ENCODE data around the gene SPATA46. TPM values are rescaled to one million over a fixed set of nuclear protein-coding genes. Genes with fewer than 3 reads are reported as not detected.
"Not testable (repeated sequence)": the region's sequence is repeated elsewhere in the genome, so short reads cannot be mapped to it uniquely, and the experiment has no call there.

SPATA46 gene, protein sequence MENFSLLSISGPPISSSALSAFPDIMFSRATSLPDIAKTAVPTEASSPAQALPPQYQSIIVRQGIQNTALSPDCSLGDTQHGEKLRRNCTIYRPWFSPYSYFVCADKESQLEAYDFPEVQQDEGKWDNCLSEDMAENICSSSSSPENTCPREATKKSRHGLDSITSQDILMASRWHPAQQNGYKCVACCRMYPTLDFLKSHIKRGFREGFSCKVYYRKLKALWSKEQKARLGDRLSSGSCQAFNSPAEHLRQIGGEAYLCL
- not detected for polyA plus RNA-seq (ENCODE audit: insufficient read length)

GRCh38 chr1:162376691-162377090, at the start of gene SPATA46:
Gene SPATA46, minus strand, starts transcription at chr1:162376854. Its CDS starts 64 bp downstream, at chr1:162376790.
- no peak for DNase-seq

DNA sequence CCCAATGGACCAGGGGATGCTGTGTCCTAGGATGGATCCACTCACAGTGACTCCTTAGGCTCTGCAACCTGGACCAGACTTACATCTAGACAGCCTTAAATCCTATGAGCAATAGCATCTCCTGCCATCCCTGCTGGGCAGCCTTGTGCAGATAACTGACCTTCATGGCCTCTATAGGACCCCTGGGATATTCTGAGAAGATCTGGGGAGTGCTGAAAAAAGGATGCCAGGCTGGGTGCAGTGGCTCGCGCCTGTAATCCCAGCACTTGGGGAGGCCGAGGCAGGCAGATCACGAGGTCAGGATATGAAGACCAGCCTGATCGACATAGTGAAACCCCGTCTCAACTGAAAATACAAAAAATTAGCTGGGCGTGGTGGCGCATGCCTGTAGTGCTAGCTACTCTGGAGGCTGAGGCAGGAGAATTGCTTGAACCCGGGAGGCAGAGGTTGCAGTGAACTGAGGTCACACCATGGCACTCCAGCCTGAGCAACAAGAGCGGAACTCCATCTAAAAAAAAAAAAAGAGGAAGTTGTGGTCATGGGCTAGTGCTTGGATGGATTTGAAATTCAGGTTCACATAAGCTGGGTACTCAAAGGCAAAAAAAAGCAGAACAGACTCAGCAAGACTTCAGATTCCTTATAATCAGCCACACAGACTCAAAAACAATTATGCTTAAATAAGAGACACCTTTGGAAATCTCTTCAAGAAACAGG, 46.2 kb upstream of the SPATA46 start:
- no peak for DNase-seq

GRCh38 chr1:162421258-162422164, 44.9 kb upstream of the SPATA46 start:
- no peak for DNase-seq

DNA sequence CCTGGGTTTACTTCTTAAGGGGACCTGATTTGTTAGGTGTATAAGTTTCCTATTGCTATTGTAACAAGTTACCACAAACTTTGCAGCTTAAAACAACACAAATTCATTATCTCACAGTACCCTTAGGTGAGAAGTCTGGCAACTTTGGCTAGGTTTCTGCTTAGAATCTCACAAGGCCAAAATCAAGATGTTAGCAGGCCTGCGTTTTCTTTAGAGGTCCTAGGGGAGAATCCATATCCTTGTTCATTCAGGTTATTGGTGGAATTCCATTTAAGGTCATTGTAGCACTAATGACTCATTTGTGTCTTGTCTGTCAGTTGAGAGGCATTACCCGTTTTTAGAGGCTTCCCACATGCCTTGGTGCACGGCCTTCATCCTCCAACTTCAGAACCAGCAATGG, 43.5 kb upstream of the SPATA46 start:
- DNase-seq, result no peak

GRCh38 chr1:162419450-162419931, 42.8 kb upstream of the SPATA46 start:
- not testable (repeated sequence) for DNase-seq

DNA sequence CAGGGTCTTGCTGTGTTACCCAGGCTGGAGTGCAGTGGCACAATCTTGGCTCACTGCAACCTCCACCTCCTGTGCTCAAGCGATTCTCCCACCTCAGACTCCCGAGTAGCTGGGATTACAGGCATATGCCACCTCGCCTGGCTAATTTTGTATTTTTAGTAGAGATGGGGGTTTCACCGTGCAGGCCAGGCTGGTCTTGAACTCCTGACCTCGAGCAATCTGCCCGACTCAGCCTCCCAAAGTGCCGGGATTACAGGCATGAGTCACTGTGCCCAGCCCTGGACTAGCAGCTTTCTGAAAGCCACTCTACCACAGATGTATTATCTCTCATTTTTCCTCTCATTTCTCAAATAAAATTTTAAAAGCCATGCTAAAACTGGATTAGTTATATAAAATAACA, 41.9 kb upstream of the SPATA46 start:
- DNase-seq, result not testable (repeated sequence)

- DNase-seq, result no peak
Observed at GRCh38 chr1:162417650-162418049, 41.0 kb upstream of the SPATA46 start.

GRCh38 chr1:162416909-162417308, 40.3 kb upstream of the SPATA46 start:
- DNase-seq, result no peak

GRCh38 chr1:162416215-162416614, 39.6 kb upstream of the SPATA46 start:
- no peak for DNase-seq

DNA sequence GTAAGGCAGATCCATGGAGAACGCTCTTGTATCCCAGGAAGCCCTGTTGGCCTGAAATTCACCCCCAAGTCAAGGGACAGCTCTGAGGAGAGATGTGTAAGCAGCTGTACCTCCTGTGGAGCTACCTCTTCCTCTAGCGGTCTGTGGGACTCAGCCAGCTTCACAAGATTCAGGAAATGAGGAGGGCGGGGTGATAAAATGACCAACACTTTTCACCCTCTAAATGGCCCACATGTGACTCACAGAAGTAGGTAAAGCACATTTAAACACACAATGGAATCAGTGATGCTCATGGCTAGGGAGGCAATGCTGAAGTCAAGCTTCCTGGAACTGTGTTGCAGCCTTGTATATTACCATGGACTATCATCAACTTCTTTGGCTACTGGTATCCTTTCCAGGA, 35.3 kb upstream of the SPATA46 start, which contains the start of gene SH2D1B:
Gene SH2D1B, minus strand, starts transcription at position 135 of the 400 bp plus-strand sequence. Its CDS starts 120 bp downstream, at position 15.
- no peak for DNase-seq

- no peak for DNase-seq
Observed at GRCh38 chr1:162407539-162407938, 30.9 kb upstream of the SPATA46 start.

DNA sequence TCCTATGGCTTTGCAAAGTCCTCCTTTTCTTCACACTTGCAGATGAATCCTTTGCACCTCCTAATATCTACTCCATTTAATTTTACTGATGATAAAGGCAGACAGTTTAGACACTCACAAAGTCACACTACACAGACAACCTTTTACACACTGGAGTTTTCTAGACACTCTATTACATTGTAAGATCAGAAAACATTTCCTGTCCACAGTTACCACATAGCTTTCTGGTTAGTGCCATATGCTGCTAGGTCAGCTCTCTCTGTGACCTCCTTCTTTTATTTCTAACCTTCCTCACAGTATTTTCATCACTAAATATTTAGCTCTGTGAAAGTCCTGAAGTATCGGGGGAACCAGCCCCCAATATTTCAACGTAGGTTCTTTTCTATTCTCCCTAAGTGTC, 30.2 kb upstream of the SPATA46 start:
- DNase-seq, result no peak

GRCh38 chr1:162405800-162406199, 29.1 kb upstream of the SPATA46 start:
- DNase-seq, result no peak

DNA sequence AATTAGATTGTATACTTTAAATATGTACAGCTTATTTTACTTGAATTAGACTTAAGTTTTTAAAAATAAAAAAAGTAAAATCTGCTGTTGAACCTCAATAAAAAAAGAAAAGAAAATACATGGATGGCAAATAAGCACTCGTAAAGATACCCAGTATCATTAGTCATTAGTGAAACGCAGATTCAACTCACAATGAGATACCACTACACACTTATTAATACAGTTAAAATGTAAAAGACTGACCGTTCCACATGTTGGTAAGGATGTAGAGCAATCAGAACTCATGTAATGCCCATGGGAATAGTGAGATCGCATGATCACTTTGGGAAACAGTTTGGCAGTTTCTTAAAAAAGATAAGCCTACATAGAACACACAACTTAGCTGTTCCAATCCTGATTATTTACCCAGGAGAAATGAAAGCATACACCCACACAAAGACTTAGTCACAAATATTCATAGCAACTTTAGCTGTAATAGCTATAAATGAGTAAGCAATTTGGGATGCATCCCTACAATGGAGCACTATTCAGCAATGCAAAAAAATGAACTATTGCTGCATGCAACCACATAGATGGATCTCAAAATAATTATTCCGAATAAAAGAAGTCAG, 28.0 kb upstream of the SPATA46 start:
- no peak for DNase-seq

GRCh38 chr1:162400790-162401355, 24.2 kb upstream of the SPATA46 start:
- no peak for DNase-seq

DNA sequence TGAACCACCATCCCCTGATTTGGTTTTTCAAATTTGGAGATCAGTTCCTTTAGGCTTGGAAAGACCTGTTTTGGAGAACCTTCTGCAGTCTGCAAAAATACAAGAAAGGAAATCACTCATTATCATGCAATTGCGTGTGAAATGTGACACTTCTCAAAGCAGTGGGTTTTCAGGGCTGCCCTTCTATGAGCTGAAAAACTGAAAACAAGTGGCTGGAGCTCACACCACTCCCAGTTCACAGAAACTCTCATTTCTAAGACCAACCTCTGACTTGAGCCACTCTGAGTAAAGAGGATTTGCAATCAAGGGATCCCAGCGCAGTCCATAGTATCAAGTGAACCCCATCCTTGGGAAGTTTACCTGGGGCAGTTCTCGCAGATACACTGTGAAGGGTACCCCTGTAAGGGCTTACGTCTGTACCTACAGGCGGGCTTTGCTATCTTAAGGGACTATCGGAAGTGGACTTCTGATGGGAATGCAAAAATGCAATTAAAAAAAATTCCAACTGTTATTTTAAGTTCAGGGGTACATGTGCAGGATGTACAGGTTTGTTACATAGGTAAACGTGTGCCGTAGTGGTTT, 22.4 kb upstream of the SPATA46 start:
- DNase-seq, result no peak

DNA sequence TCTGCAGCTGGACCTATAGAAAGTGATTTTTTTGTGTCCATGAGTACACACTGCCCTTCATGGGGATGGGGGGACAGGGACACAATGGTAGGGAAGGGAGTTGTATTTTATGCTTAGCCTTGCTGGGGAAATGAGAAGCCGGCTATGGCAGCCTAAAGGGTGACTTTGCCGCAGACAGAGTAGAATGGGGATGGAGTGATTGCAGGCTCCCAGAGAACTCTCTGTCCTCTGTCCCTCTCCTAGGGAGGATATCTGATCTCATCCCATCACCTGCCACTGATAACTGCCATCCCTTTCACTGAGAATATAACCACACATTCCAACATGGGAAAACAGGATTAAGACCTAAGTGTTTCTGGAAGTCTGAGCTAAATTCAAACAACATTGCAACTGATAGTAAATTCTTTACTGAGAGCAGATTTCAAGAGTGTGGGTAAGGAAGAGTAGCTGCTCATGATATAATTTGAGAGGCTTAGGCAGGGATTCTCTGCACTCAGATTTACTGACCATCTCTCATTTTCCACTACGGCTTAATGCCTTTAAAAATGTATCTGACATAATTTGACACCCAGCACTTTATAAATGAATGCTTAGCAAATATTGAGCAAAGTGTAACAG, 21.4 kb upstream of the SPATA46 start:
- no peak for DNase-seq

- no peak for DNase-seq
Observed at GRCh38 chr1:162397039-162397448, 20.4 kb upstream of the SPATA46 start.

DNA sequence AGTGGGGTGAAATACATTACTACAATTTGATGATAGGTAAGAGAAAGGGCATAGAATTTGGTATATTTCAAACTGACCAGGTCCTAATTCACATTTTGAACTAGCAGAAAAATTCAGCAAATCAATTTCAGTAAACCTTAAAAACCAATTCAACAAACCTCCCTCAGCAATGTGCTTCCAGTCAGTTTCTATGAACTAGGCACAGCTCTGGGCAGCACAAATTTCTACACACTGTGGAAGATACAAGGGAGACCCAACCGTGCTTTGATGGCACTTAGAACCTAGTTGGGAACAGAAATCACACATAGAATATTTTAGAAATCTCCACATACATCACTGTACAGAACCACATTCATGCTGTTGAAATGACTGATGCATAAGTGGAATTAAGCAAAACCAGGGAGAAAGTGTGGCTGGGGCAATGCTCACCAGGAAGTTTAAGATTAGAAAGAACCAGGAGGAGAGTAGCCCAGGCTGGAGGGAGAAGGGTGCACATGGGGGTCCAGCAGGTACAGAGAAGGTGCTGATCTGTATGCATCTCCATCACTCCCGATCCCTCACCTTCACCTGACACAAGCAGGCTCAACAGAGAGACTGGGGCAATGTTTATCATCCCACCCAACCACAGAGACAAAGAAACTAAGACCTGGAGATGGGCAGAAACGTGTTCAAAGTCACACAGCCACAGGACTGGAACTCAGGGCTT, 19.7 kb upstream of the SPATA46 start:
- no peak for DNase-seq

DNA sequence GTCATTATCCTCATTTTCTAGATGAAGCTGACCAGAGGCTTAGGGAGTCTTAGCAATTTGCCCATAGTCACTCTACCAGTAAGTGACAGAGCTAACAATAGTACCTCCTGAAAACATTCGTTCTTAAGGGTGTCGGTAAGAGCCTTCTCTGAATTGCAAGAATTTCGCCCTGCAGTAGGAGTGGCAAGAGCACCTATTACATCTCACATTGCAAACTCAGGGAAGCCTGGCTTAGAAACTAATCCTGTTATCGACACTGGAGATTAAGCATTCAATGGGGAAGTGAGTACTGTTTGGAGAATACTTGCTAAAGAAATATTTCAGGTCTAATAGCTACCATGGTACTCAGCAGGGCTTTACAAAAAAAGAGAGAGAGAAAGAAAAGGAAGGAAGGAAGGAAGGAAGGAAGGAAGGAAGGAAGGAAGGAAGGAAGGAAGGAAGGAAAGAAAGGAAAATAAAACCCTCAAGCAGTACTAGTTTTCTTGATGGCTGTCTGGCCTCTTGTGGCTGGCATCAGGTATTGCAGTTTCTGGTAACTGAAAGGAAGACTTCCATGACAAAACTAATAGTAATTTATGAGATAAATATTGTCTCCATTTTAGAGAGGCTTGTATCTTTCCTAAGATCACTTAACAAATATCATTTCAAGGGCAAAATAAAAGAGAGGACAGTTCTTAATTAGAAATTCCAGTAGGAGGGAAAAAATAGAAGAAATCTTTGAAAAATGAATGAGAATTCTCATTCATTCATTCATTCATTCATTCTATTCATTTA, 15.3 kb upstream of the SPATA46 start:
- peak; percentile 16 for DNase-seq

All from hindlimb muscle (tissue), 1 donor.